Measurements from ENCODE around the gene WDR27.

GRCh38 chr6:169646906-169647567, 54.8 kb downstream of the WDR27 start:
- TF ChIP-seq CEBPB (IDR thresholded peaks at IDR 0.05) (no peak), REST (IDR thresholded peaks at IDR 0.05; ENCODE audit: low read depth) (no peak), USF1 (IDR thresholded peaks at IDR 0.05) (no peak), YY1 (IDR thresholded peaks at IDR 0.05; ENCODE audit: low read depth) (no peak), TAF1 (IDR thresholded peaks at IDR 0.05; ENCODE audit: low read depth) (no peak), RAD21 (IDR thresholded peaks at IDR 0.05; ENCODE audit: low read depth) (no peak), EP300 (IDR thresholded peaks at IDR 0.05; ENCODE audit: borderline replicate concordance) (no peak), NFIC (IDR thresholded peaks at IDR 0.05) (no peak)
